ENCODE measurements around the gene ENTREP1.

ENTREP1 gene

DNA sequence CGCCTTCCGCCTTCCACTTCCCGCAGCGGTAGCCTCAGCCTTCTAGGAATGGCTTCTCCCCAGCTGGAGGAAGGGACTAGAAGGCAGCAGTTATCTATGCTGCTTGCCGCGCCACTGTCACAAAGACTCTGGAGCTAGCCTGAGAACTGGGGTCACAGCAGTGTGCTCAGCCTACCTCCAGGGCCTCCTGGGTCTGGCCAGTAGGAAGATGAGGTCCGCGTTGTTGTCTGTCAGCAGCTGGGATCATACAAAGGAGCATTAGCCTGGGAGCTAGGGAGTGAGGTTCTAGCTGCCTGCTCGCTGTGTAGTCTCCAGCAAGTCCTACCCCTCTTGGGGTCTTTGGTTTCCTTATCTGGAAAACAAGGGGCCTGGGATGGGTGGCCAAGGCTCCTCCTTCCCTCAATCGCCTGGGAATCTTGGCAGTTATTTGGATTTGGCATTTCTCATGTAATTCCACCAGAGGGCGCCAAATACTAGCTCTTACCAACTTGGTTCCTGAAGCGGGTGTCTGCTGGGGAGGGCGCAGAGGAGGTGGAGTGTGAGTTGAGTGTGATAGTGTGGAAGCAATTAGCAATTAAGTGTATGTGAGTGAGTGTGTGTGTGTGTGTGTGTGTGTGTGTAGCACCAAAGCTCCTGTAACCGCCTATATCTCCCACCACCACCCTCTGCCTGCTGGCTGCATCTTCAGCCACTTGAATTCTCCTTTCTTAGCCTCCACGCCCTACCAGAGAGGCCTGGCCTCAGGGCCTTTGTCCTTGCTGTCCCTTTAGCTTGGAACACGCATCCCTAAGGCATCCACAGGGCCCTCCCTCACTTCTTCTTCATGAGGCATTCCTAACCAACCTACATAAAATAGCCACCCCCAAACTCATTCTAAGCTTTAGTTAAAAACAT lies 97.1 kb downstream of the ENTREP1 start:
- peak; percentile 66 for DNase-seq
- H2BK15ac ChIP-seq (ENCODE audit: low read depth, poor library complexity, severe bottlenecking) = no peak overlapping the region
- H2BK12ac ChIP-seq (ENCODE audit: low read length in 2 of 2) = peak overlapping the region in 1 of 2 experiments; percentile 54
- H3K79me1 ChIP-seq (replicated peaks; ENCODE audit: low read length, poor library complexity, severe bottlenecking) = no peaks in the 10 kb centered on the region
- H3K4me3 ChIP-seq (ENCODE audit: insufficient read depth in 1 of 2, low read depth in 1 of 2, low read length in 2 of 2) = no peak overlapping the region
- H3K9ac ChIP-seq (ENCODE audit: low read length) = no peak overlapping the region
- H3K14ac ChIP-seq (ENCODE audit: low read length in 2 of 2) = peak overlapping the region in 1 of 2 experiments; percentile 15
- WGBS = 58% methylated on average over 16 of the region's 16 CpGs
- H3K18ac ChIP-seq (ENCODE audit: low read depth in 1 of 2, low read length in 2 of 2) = no peak overlapping the region
- H4K8ac ChIP-seq (ENCODE audit: low read length) = no peak overlapping the region
- no peak overlapping the region for H3K4me2 ChIP-seq (ENCODE audit: low read length, poor library complexity, severe bottlenecking)
- H2BK5ac ChIP-seq (ENCODE audit: low read depth, low read length, poor library complexity, severe bottlenecking) = no peak overlapping the region
- H3K27me3 ChIP-seq (ENCODE audit: control insufficient read depth in 1 of 2, insufficient read depth in 1 of 2, low read length in 2 of 2) = peaks cover 6 to 11% of the 10 kb centered on the region in 2 experiments
- no peak overlapping the region for H2AFZ ChIP-seq (ENCODE audit: low read depth, low read length)
- H3K4ac ChIP-seq (ENCODE audit: low read depth in 1 of 2, low read length in 2 of 2) = no peak overlapping the region
- H4K91ac ChIP-seq (ENCODE audit: low read length) = no peak overlapping the region
- H3K36me3 ChIP-seq (ENCODE audit: control insufficient read depth in 1 of 2, insufficient read depth in 2 of 2, low read depth in 1 of 2, low read length in 2 of 2) = no peaks in the 10 kb centered on the region
- H3K23ac ChIP-seq (ENCODE audit: low read length in 2 of 2) = no peak overlapping the region
- H3K9me3 ChIP-seq (ENCODE audit: control insufficient read depth, low read length) = no peaks in the 10 kb centered on the region
- H2AK5ac ChIP-seq (ENCODE audit: low read length, severe bottlenecking) = peak overlapping the region; percentile 94
- no peak overlapping the region for H2BK120ac ChIP-seq (ENCODE audit: low read depth, low read length)
- no peak overlapping the region for H3K27ac ChIP-seq (ENCODE audit: low read length, poor library complexity, severe bottlenecking)
- H3K4me1 ChIP-seq (ENCODE audit: control insufficient read depth, insufficient read depth, low read depth, low read length) = peaks cover 13% of the 10 kb centered on the region

GRCh38 chr9:69425136-69425801 lies 100.3 kb downstream of the ENTREP1 start:
- WGBS = 95% methylated on average over 17 of the region's 17 CpGs
- no peak overlapping the region for H4K8ac ChIP-seq (ENCODE audit: low read length)

GRCh38 chr9:69427286-69427685 lies 102.3 kb downstream of the ENTREP1 start:
- Histone ChIP-seq H3K23ac (ENCODE audit: low read length in 2 of 2) (no peak overlapping the region), H3K14ac (ENCODE audit: low read length in 2 of 2) (no peak overlapping the region), H4K8ac (ENCODE audit: low read length) (no peak overlapping the region), H2BK15ac (ENCODE audit: low read depth, poor library complexity, severe bottlenecking) (no peak overlapping the region), H4K91ac (ENCODE audit: low read length) (no peak overlapping the region), H3K79me1 (replicated peaks; ENCODE audit: low read length, poor library complexity, severe bottlenecking) (no peaks in the 10 kb centered on the region), H3K27me3 (ENCODE audit: control insufficient read depth in 1 of 2, insufficient read depth in 1 of 2, low read length in 2 of 2) (no peaks in the 10 kb centered on the region), H3K18ac (ENCODE audit: low read depth in 1 of 2, low read length in 2 of 2) (no peak overlapping the region), H2AK5ac (ENCODE audit: low read length, severe bottlenecking) (no peak overlapping the region), H3K9ac (ENCODE audit: low read length) (no peak overlapping the region), H2AFZ (ENCODE audit: low read depth, low read length) (no peak overlapping the region), H3K4me2 (ENCODE audit: low read length, poor library complexity, severe bottlenecking) (no peak overlapping the region), H3K4me1 (ENCODE audit: control insufficient read depth, insufficient read depth, low read depth, low read length) (peaks cover 10% of the 10 kb centered on the region), H3K9me3 (ENCODE audit: control insufficient read depth, low read length) (no peaks in the 10 kb centered on the region), H3K36me3 (ENCODE audit: control insufficient read depth in 1 of 2, insufficient read depth in 2 of 2, low read depth in 1 of 2, low read length in 2 of 2) (peaks cover 7 to 10% of the 10 kb centered on the region in 2 experiments), H2BK120ac (ENCODE audit: low read depth, low read length) (no peak overlapping the region), H2BK12ac (ENCODE audit: low read length in 2 of 2) (no peak overlapping the region), H2BK5ac (ENCODE audit: low read depth, low read length, poor library complexity, severe bottlenecking) (no peak overlapping the region), H3K27ac (ENCODE audit: low read length, poor library complexity, severe bottlenecking) (no peak overlapping the region), H3K4ac (ENCODE audit: low read depth in 1 of 2, low read length in 2 of 2) (no peak overlapping the region), H3K4me3 (ENCODE audit: insufficient read depth in 1 of 2, low read depth in 1 of 2, low read length in 2 of 2) (no peak overlapping the region)
- peak; percentile 70 for DNase-seq
- WGBS = 67% methylated on average over 1 of the region's 4 CpGs

More at GRCh38 chr9:69425136-69425801, 100.3 kb downstream of the ENTREP1 start:
- Histone ChIP-seq H2BK15ac (ENCODE audit: low read depth, poor library complexity, severe bottlenecking) (no peak overlapping the region), H3K9ac (ENCODE audit: low read length) (no peak overlapping the region), H3K27ac (ENCODE audit: low read length, poor library complexity, severe bottlenecking) (no peak overlapping the region), H3K27me3 (ENCODE audit: control insufficient read depth in 1 of 2, insufficient read depth in 1 of 2, low read length in 2 of 2) (peaks cover 6 to 11% of the 10 kb centered on the region in 2 experiments), H3K9me3 (ENCODE audit: control insufficient read depth, low read length) (no peaks in the 10 kb centered on the region), H3K4me2 (ENCODE audit: low read length, poor library complexity, severe bottlenecking) (no peak overlapping the region), H4K91ac (ENCODE audit: low read length) (no peak overlapping the region), H3K23ac (ENCODE audit: low read length in 2 of 2) (no peak overlapping the region), H2BK5ac (ENCODE audit: low read depth, low read length, poor library complexity, severe bottlenecking) (no peak overlapping the region), H3K18ac (ENCODE audit: low read depth in 1 of 2, low read length in 2 of 2) (no peak overlapping the region), H3K4ac (ENCODE audit: low read depth in 1 of 2, low read length in 2 of 2) (no peak overlapping the region), H2BK120ac (ENCODE audit: low read depth, low read length) (no peak overlapping the region), H3K4me1 (ENCODE audit: control insufficient read depth, insufficient read depth, low read depth, low read length) (peaks cover 13% of the 10 kb centered on the region), H3K14ac (ENCODE audit: low read length in 2 of 2) (no peak overlapping the region), H3K36me3 (ENCODE audit: control insufficient read depth in 1 of 2, insufficient read depth in 2 of 2, low read depth in 1 of 2, low read length in 2 of 2) (peaks cover under 1 to 3% of the 10 kb centered on the region in 2 experiments), H3K79me1 (replicated peaks; ENCODE audit: low read length, poor library complexity, severe bottlenecking) (no peaks in the 10 kb centered on the region), H3K4me3 (ENCODE audit: insufficient read depth in 1 of 2, low read depth in 1 of 2, low read length in 2 of 2) (no peak overlapping the region), H2BK12ac (ENCODE audit: low read length in 2 of 2) (no peak overlapping the region), H2AK5ac (ENCODE audit: low read length, severe bottlenecking) (peak overlapping the region; percentile 20), H2AFZ (ENCODE audit: low read depth, low read length) (no peak overlapping the region)
- DNase-seq = no peak

All from mesenchymal stem cell (in vitro differentiated cells and primary cell).